ENCODE measurements around the gene NOL8. TPM values are rescaled to one million over a fixed set of nuclear protein-coding genes. Genes with fewer than 3 reads are reported as not detected.
A peak's percentile ranks its signal among the peaks of the same experiment; 100 is the strongest.

The NOL8 gene
- total and polyA plus RNA-seq, 12 donors = 9.1 to 27.4 (median 15.0) TPM

DNA sequence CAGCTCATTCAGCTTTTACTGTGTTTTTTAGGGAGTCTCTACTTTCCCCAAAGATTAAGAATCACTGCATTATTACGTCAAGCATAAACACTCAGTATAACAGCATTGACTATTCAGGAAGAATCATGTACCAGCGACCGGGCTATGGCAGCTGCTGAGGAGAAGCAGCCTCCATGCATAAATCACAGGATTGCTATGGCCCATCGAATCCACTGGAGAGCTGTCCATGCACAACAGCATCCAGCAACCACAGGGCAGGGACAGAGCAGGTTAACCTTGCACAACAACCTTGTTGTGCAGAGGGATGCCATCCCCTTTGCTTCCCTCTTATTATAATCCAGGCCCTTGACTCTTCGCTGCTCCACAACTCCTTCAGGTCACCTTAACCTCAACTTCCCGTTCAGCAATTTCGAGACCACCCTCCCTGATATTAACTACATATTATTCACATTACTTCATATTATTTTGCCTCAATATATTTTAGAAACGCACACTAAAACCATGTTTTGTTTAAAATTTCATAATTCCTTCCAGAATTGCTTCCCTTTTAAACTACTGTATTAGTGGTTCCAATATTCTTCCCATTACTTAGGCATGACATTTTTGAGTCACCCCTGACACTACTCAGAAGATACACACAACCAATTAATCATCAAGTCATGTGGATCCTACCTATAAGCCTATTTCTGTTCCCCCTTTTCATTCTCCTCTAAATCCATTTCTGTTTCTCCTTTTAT is 32.6 kb downstream of the NOL8 start:
- H3K27ac ChIP-seq = peak overlapping the region in 6 of 10 donors; percentile 46 to 87 (median 74)
- peaks cover 0 to 40% (median 7%) of the 10 kb centered on the region in 9 donors for H3K36me3 ChIP-seq
- H3K9me3 ChIP-seq = no peaks in the 10 kb centered on the region
- TF ChIP-seq, protein P1, sequence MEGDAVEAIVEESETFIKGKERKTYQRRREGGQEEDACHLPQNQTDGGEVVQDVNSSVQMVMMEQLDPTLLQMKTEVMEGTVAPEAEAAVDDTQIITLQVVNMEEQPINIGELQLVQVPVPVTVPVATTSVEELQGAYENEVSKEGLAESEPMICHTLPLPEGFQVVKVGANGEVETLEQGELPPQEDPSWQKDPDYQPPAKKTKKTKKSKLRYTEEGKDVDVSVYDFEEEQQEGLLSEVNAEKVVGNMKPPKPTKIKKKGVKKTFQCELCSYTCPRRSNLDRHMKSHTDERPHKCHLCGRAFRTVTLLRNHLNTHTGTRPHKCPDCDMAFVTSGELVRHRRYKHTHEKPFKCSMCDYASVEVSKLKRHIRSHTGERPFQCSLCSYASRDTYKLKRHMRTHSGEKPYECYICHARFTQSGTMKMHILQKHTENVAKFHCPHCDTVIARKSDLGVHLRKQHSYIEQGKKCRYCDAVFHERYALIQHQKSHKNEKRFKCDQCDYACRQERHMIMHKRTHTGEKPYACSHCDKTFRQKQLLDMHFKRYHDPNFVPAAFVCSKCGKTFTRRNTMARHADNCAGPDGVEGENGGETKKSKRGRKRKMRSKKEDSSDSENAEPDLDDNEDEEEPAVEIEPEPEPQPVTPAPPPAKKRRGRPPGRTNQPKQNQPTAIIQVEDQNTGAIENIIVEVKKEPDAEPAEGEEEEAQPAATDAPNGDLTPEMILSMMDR (IDR thresholded peaks at IDR 0.05) = no peak
- H3K27me3 ChIP-seq = no peaks in the 10 kb centered on the region
- DNase-seq (no peak), ATAC-seq (no peak)
- intact Hi-C loops (cut with DNase I) = loop anchor here in 3 of 10 donors (5.0 to 10.0 kb wide), 2 partner anchors 150 to 158 kb away; no protein-coding TSS in a partner anchor
- H3K4me3 ChIP-seq = peak overlapping the region; percentile 60 to 92 (median 78)
- peaks cover 0 to 32% (median 27%) of the 10 kb centered on the region in 9 donors for H3K4me1 ChIP-seq
- WGBS, 2 donors = 65 to 71% methylated on average over 8 of the region's 8 CpGs

- no peak overlapping the region for H3K4me3 ChIP-seq
- peaks cover 0 to 32% (median 27%) of the 10 kb centered on the region in 9 donors for H3K4me1 ChIP-seq
- peaks cover 0 to 40% (median 7%) of the 10 kb centered on the region in 9 donors for H3K36me3 ChIP-seq
- intact Hi-C loops (cut with DNase I) = loop anchor here in 3 of 10 donors (5.0 to 10.0 kb wide), 2 partner anchors 149 to 157 kb away; no protein-coding TSS in a partner anchor
- H3K27me3 ChIP-seq = no peaks in the 10 kb centered on the region
- DNase-seq = no peak
- ATAC-seq = no peak
- no peak overlapping the region for H3K27ac ChIP-seq
- WGBS, 2 donors = 90 to 92% methylated on average over 2 of the region's 2 CpGs
- no peaks in the 10 kb centered on the region for H3K9me3 ChIP-seq
- TF ChIP-seq, protein P1 (IDR thresholded peaks at IDR 0.05) = no peak
Observed at GRCh38 chr9:92291577-92291976, 33.6 kb downstream of the NOL8 start.

DNA sequence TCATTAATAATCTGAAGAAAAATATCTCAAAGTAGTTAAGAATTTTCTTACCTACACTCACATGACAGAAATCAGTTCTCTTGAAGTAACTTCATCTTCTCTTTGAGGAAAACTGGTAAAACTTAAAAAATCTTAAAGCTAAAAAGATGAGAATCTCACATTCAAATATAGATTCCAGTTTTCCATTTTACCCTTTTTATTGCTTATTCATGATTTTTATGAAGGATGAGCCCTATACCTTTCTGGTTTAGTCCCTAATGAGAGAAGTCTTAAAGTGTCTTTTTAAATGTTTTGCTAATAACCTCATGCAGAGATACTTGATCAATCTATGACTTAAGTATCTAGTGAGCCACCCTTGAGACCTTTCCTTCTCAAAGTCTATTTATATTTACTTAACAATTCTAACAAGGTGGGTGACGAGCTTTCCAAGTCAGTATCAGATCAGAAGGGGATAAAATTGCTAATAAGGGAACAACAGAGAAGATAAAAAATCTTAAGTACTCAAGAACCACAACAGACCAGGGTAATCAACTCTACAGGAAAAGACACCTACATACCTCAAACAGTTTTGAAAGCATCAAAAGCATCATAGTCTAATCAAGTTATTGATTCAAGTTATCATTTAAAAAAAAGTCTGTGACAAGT is 34.2 kb downstream of the NOL8 start:
- Histone ChIP-seq H3K27me3 (no peaks in the 10 kb centered on the region), H3K36me3 (peaks cover 0 to 42% (median 8%) of the 10 kb centered on the region in 9 donors), H3K4me1 (peaks cover 0 to 32% (median 27%) of the 10 kb centered on the region in 9 donors), H3K27ac (no peak overlapping the region), H3K4me3 (no peak overlapping the region), H3K9me3 (no peaks in the 10 kb centered on the region)
- WGBS, 2 donors = 72 to 79% methylated on average over 1 of the region's 1 CpG
- DNase-seq (no peak), ATAC-seq (no peak)
- TF ChIP-seq, protein P1 (IDR thresholded peaks at IDR 0.05) = no peak
- intact Hi-C loops (cut with DNase I) = loop anchor here in 3 of 10 donors (5.0 to 10.0 kb wide), 2 partner anchors 149 to 156 kb away; no protein-coding TSS in a partner anchor

DNA sequence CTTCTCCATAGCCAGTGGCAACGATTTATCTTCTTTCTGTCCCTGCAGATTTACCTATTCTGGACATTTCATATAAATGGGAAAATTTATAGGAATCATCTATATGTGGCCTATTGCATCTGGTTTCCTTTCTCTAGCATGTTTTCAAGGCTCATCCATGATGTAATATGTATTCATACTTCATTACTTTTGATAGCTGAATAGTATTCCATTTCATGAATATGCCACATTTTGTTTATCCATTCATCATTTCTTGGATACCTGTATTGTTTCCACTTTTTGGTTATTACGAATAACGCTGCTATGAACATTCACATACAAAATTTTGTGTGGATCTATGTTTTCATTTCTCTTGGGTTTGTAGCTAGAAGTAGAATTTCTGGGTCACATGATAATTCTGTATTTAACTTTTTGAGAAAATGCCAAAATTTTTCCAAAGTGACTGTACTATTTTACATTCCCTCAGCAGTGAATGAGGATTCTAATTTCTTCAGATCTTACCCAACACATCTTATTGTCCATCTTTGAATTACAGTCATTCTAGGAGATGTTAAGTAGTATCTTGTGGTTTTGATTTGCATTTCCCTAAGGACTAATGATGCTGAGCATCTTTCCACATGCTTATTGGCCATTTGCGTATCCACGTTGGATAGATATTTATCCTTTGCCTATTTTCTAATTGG is 35.3 kb downstream of the NOL8 start:
- Histone ChIP-seq H3K36me3 (peaks cover 0 to 52% (median 13%) of the 10 kb centered on the region in 9 donors), H3K4me1 (peaks cover 0 to 28% (median 20%) of the 10 kb centered on the region in 9 donors), H3K27ac (no peak overlapping the region), H3K4me3 (no peak overlapping the region), H3K9me3 (no peaks in the 10 kb centered on the region), H3K27me3 (no peaks in the 10 kb centered on the region)
- ATAC-seq = no peak
- 96 to 97% methylated on average over 5 of the region's 5 CpGs for WGBS, 2 donors
- DNase-seq = no peak
- TF ChIP-seq, protein P1 (IDR thresholded peaks at IDR 0.05) = no peak
- intact Hi-C loops (cut with DNase I) = loop anchor here in 3 of 10 donors (5.0 to 10.0 kb wide), 2 partner anchors 148 to 155 kb away; no protein-coding TSS in a partner anchor
